ENCODE data around the gene GBA2.

Gene GBA2

GRCh38 chr9:35763803-35764202 is 14.8 kb upstream of the GBA2 start:
- no peak for DNase-seq

GRCh38 chr9:35763181-35763580 is 14.2 kb upstream of the GBA2 start:
- DNase-seq: no peak

GRCh38 chr9:35760651-35761050 is 11.6 kb upstream of the GBA2 start:
- DNase-seq: peak; percentile 91

- DNase-seq: no peak
Observed at GRCh38 chr9:35759795-35760194, 10.8 kb upstream of the GBA2 start.

GRCh38 chr9:35758475-35759050 is 9.5 kb upstream of the GBA2 start:
- no peak for DNase-seq

- no peak for DNase-seq
Observed at GRCh38 chr9:35757892-35758275, 8.9 kb upstream of the GBA2 start.

- DNase-seq: peak; percentile 65
Observed at GRCh38 chr9:35757226-35757891, 8.3 kb upstream of the GBA2 start.

GRCh38 chr9:35756275-35757225 is 7.5 kb upstream of the GBA2 start:
- peak; percentile 76 for DNase-seq

GRCh38 chr9:35755071-35755470 is 6.0 kb upstream of the GBA2 start:
- no peak for DNase-seq

- no peak for DNase-seq
Observed at GRCh38 chr9:35754264-35754663, 5.2 kb upstream of the GBA2 start, which contains the start of gene MSMP. Gene MSMP, minus strand, starts transcription at chr9:35754276. Its CDS starts 147 bp downstream, at chr9:35754129.

GRCh38 chr9:35753466-35753865 is 4.4 kb upstream of the GBA2 start:
- no peak for DNase-seq

GRCh38 chr9:35750256-35750531 is 1.2 kb upstream of the GBA2 start:
- no peak for DNase-seq

- peak; percentile 29 for DNase-seq
Observed at GRCh38 chr9:35749515-35750255, 657 bp upstream of the GBA2 start.

- DNase-seq: no peak
Observed at GRCh38 chr9:35748242-35748857, 678 bp downstream of the GBA2 start.

- no peak for DNase-seq
Observed at GRCh38 chr9:35746583-35746982, 2.4 kb downstream of the GBA2 start.

GRCh38 chr9:35745569-35745968 is 3.5 kb downstream of the GBA2 start:
- DNase-seq: no peak

GRCh38 chr9:35743880-35744518 is 5.0 kb downstream of the GBA2 start:
- DNase-seq: no peak

- no peak for DNase-seq
Observed at GRCh38 chr9:35743452-35743851, 5.6 kb downstream of the GBA2 start.

- no peak for DNase-seq
Observed at GRCh38 chr9:35741740-35742139, 7.3 kb downstream of the GBA2 start.

- no peak for DNase-seq
Observed at GRCh38 chr9:35740243-35740642, 8.8 kb downstream of the GBA2 start.

GRCh38 chr9:35738924-35739323 is 10.1 kb downstream of the GBA2 start:
- DNase-seq: no peak

- DNase-seq: no peak
Observed at GRCh38 chr9:35738186-35738585, 10.8 kb downstream of the GBA2 start.

All from NCI-H2029 (cell line).